Duodenal mucosa (tissue), 2 donors: ENCODE data around the gene RREB1.
A peak's percentile ranks its signal among the peaks of the same experiment; 100 is the strongest.

ENCODE experiments used
- H3K27ac ChIP-seq: one replicate; pipeline ENCODE4 v1.7.0; 2013; ENCODE audit warnings: low read depth, low read length
- H3K27me3 ChIP-seq, 2 donors: one replicate each; pipeline ENCODE4 v1.7.0; 2013; ENCODE audit warnings: low read length in 2 of 2, control low read depth in 1 of 2; ENCODE audit not compliant: insufficient read depth in 2 of 2, control insufficient read depth in 1 of 2
- H3K36me3 ChIP-seq, 2 donors: one replicate each; pipeline ENCODE4 v1.7.0; 2013; ENCODE audit warnings: low read length in 2 of 2, control low read depth in 1 of 2; ENCODE audit not compliant: insufficient read depth in 2 of 2, control insufficient read depth in 1 of 2
- H3K4me1 ChIP-seq, 2 donors: one replicate each; pipeline ENCODE4 v1.7.0; 2013; ENCODE audit warnings: low read length in 2 of 2, control low read depth in 1 of 2; ENCODE audit not compliant: insufficient read depth in 2 of 2, control insufficient read depth in 1 of 2
- H3K4me3 ChIP-seq, 2 donors: one replicate each; pipeline ENCODE4 v1.7.0; 2013; ENCODE audit warnings: low read length in 2 of 2, low read depth in 1 of 2
- H3K9ac ChIP-seq, 2 donors: one replicate each; pipeline ENCODE4 v1.7.0; 2013; ENCODE audit warnings: low read length in 2 of 2, low read depth in 1 of 2
- H3K9me3 ChIP-seq, 2 donors: one replicate each; pipeline ENCODE4 v1.7.0; 2013; ENCODE audit warnings: low read length in 2 of 2, control low read depth in 1 of 2; ENCODE audit not compliant: control insufficient read depth in 1 of 2

The RREB1 gene

GRCh38 chr6:7232351-7232750 lies 124.6 kb downstream of the RREB1 start:
- Histone ChIP-seq H3K36me3 (peaks cover 35 to 81% of the 10 kb centered on the region in 2 donors), H3K4me1 (peaks cover 22 to 27% of the 10 kb centered on the region in 2 donors), H3K27ac (no peak overlapping the region), H3K9ac (no peak overlapping the region), H3K27me3 (no peaks in the 10 kb centered on the region), H3K9me3 (no peaks in the 10 kb centered on the region), H3K4me3 (no peak overlapping the region)

DNA sequence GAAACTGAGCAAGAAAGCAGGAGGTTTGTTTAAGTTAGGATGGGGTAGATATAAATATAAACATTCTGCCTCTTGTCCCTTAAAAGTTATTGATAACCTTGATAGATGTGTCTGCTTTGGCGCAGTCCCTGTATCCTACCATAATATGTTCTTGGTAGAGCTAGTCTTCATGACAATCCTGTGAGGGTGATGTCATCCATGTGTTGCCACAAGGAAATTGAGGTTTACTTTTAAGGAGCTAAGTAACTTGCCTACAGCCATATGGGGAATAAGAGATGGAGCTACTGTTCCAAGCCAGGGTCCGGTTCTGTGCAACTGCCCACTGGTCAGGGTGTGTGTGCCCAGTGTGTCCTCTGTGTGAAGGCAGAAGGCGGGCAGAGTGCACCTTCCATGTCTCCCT lies 126.8 kb downstream of the RREB1 start:
- no peak overlapping the region for H3K9ac ChIP-seq
- H3K9me3 ChIP-seq, result no peaks in the 10 kb centered on the region
- no peak overlapping the region for H3K4me3 ChIP-seq
- no peaks in the 10 kb centered on the region for H3K27me3 ChIP-seq
- no peak overlapping the region for H3K27ac ChIP-seq
- peaks cover 30 to 34% of the 10 kb centered on the region in 2 donors for H3K4me1 ChIP-seq
- H3K36me3 ChIP-seq, result peaks cover 31 to 69% of the 10 kb centered on the region in 2 donors

DNA sequence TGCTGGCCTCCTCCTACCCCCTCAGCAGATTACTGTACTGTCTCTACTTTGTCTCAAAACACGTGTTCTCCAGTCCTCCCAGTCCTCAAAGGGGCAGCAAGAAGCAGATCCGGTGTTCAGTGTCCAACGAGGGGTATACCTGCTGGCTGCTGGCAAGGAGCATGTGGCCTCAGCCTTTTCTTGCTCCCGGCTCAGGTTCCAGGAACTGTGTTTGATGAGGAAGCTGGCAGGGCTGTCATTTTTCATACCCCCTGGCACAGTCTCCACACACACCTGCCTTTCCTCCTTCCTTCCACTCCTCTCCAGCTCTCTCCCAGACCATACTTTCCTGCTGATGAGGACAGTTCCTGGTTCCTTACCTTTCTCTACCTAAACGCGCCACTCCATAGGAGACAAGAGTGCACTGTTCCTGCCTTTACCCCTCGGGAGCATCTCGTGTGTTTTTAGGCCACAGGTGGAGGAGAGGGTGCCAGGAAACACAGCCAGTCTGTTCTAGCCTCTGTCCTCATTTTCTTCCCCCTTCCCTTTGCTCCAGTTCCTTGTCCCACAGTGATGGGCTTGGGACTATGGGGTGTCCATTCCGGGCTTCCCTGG lies 128.0 kb downstream of the RREB1 start:
- H3K27me3 ChIP-seq, result no peaks in the 10 kb centered on the region
- no peaks in the 10 kb centered on the region for H3K9me3 ChIP-seq
- peak overlapping the region; percentile 8 to 21 for H3K9ac ChIP-seq
- peaks cover 31 to 39% of the 10 kb centered on the region in 2 donors for H3K4me1 ChIP-seq
- H3K36me3 ChIP-seq, result peaks cover 25 to 66% of the 10 kb centered on the region in 2 donors
- no peak overlapping the region for H3K27ac ChIP-seq
- no peak overlapping the region for H3K4me3 ChIP-seq

- Histone ChIP-seq H3K4me3 (no peak overlapping the region), H3K9me3 (no peaks in the 10 kb centered on the region), H3K36me3 (peaks cover 26 to 65% of the 10 kb centered on the region in 2 donors), H3K27ac (no peak overlapping the region), H3K27me3 (no peaks in the 10 kb centered on the region), H3K4me1 (peaks cover 37 to 47% of the 10 kb centered on the region in 2 donors), H3K9ac (peak overlapping the region in 1 of 2 donors; percentile 8)
Measured at GRCh38 chr6:7236306-7237209, 128.8 kb downstream of the RREB1 start.

- H3K36me3 ChIP-seq, result peaks cover 17 to 56% of the 10 kb centered on the region in 2 donors
- H3K4me1 ChIP-seq, result peaks cover 43 to 58% of the 10 kb centered on the region in 2 donors
- no peak overlapping the region for H3K27ac ChIP-seq
- H3K9ac ChIP-seq, result no peak overlapping the region
- no peaks in the 10 kb centered on the region for H3K9me3 ChIP-seq
- H3K27me3 ChIP-seq, result no peaks in the 10 kb centered on the region
- no peak overlapping the region for H3K4me3 ChIP-seq
Measured at GRCh38 chr6:7237653-7238188, 130.0 kb downstream of the RREB1 start.

GRCh38 chr6:7238526-7238899 lies 130.8 kb downstream of the RREB1 start:
- Histone ChIP-seq H3K27me3 (no peaks in the 10 kb centered on the region), H3K4me3 (no peak overlapping the region), H3K9me3 (no peaks in the 10 kb centered on the region), H3K9ac (peak overlapping the region in 1 of 2 donors; percentile 32), H3K36me3 (peaks cover 16 to 55% of the 10 kb centered on the region in 2 donors), H3K27ac (no peak overlapping the region), H3K4me1 (peaks cover 51 to 64% of the 10 kb centered on the region in 2 donors)

GRCh38 chr6:7238900-7239589 lies 131.3 kb downstream of the RREB1 start:
- peak overlapping the region; percentile 26 for H3K27ac ChIP-seq
- H3K27me3 ChIP-seq, result no peaks in the 10 kb centered on the region
- peaks cover 47 to 60% of the 10 kb centered on the region in 2 donors for H3K4me1 ChIP-seq
- no peaks in the 10 kb centered on the region for H3K9me3 ChIP-seq
- peak overlapping the region; percentile 1 to 32 for H3K9ac ChIP-seq
- peaks cover 12 to 50% of the 10 kb centered on the region in 2 donors for H3K36me3 ChIP-seq
- no peak overlapping the region for H3K4me3 ChIP-seq

GRCh38 chr6:7239590-7239948 lies 131.8 kb downstream of the RREB1 start:
- Histone ChIP-seq H3K4me1 (peaks cover 47 to 58% of the 10 kb centered on the region in 2 donors), H3K9ac (peak overlapping the region in 1 of 2 donors; percentile 1), H3K36me3 (peaks cover 12 to 47% of the 10 kb centered on the region in 2 donors), H3K27me3 (no peaks in the 10 kb centered on the region), H3K9me3 (no peaks in the 10 kb centered on the region), H3K4me3 (no peak overlapping the region), H3K27ac (peak overlapping the region; percentile 26)

- Histone ChIP-seq H3K27me3 (no peaks in the 10 kb centered on the region), H3K27ac (no peak overlapping the region), H3K9ac (no peak overlapping the region), H3K4me1 (peaks cover 47 to 50% of the 10 kb centered on the region in 2 donors), H3K4me3 (no peak overlapping the region), H3K36me3 (peaks cover 7 to 44% of the 10 kb centered on the region in 2 donors), H3K9me3 (no peaks in the 10 kb centered on the region)
Measured at GRCh38 chr6:7240351-7240750, 132.6 kb downstream of the RREB1 start.
